Measurements from ENCODE around the gene KDM1A. TPM values are rescaled to one million over a fixed set of nuclear protein-coding genes. Genes with fewer than 3 reads are reported as not detected.

KDM1A gene
- total RNA-seq, 1 donor, result 111 TPM

DNA sequence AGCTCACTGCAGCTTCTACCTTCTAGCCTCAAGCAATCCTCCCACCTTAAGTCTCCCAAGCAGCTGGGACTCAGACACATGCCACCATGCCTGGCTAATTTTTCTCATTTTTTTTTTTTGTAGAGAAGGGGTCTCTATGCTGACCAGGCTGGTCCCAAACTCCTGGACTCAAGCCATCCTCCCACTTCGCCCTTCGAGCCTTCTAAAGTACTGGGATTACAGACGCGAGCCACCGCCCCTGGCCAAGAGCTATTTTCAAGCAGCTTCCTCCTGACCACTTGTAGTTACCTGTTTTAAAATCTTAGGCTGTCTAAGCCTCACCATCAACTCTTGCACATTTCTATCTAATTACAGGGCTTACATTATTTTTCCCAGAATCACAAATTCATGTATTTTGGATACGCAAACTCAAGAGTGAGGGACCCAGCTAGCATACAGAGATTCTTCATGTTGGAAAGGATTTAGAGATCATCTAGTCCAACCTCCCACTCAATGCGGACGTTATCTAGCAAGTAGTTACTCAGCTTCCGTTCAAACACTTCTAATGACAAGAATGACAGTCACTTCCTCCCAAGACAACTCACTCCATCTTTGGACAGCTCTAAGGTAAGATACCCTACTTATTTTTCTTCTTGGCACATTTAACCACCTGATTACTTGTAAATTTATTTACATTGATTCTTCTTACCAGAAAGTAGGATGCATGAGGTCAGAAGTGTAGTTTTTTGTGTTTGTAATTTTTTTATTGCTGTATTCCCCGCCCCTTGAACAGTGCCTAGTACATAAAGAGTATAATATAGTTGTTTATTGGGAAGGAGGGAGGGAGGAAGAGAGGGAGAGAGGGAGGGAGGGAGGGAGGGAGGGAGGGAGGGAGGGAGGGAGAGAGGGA is 84.0 kb downstream of the KDM1A start:
- peak in 2 of 3 donors; percentile 52 to 58 for DNase-seq (ENCODE audit: low read depth in 2 of 3, low spot score in 2 of 3)

DNA sequence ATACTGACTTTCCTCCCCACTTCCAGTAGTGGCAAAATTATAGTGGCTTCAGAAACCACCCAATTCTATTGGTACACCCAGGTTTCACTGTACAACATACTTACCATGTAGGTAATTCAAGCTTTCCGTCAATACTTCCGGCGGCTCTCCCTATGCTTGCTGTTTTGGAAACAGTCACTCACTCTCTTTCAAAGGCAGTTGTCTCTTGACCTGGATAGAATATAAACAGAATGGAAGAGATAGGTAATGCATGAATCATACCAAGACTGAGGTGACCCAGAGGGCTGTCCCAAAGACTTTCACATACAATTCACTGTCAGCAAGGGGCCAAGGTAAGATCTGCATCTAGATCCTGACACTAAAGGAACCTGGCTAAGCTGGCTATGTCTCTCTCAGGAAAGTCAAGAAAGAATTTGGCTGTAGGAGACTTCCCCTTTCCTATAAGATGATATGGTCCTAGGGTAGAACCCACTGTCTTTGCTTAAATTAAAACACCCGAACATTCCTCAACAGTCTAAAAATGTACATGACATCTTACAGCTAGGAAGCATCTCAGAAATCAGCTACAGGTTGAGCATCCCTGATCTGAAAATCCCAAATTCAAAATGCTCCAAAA is 89.8 kb downstream of the KDM1A start:
- DNase-seq (ENCODE audit: low read depth in 2 of 3, low spot score in 2 of 3), result no peak

DNA sequence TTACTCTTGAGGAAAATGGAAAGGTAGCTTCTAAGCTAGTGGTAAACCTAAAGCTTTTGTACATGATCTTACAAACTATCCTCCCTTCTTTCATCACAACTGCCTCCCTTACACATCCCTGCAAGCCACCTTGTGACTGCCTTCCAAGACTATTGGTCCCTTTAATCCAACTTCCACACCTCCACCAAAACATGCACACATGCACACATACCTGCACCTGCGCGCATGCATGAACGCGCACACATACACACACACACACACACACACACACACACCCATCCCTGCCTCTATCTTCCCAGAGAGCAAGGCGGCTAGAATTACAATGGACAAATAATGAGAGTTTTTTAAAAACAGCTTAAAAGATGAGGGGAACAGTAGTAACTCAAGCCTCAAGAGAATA is 91.1 kb downstream of the KDM1A start:
- DNase-seq (ENCODE audit: low read depth in 2 of 3, low spot score in 2 of 3), result no peak

DNA sequence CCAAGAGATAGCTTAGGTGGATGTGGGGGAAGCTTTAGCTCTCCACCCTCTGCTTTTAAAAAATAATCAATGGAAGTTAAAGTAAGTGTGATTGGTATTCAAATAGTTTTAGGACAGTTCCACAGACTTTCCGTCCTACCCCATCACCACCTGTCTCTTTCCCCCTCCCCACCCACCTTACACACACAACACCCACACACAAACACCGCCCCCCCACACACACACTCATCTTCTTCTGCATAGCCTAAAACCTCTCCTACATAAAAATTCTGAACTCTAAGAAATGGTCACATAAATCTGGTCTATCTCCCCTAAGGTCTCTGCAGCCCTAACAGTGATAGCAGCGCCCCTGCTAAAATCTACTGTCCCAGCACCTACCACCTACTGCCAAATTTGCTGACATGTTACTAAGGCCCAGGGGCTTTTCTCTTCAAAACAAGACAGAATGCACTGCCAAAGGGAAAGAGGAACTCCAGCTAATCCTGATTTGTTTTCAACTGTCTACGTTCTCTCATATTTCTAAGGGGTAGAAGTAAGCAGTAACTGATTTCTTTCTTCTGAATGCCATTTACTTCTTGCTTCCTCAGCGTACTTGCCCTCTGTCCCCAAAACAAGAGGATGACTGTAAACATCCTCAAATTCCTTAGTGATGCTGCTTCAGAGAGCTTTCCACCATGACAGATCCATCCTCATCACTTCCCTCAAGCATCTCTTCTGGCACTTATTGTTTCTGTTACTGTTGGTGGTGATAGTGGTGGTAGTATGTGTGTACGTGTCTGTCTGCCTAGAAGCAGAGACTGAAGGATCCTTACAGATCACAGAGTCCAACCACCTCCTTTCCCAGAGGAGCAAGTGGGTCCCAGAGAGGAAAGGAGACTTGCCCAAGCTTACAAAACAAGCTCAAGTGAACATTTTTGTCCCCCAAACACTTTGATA is 92.6 kb downstream of the KDM1A start:
- DNase-seq (ENCODE audit: low read depth in 2 of 3, low spot score in 2 of 3), result no peak

DNA sequence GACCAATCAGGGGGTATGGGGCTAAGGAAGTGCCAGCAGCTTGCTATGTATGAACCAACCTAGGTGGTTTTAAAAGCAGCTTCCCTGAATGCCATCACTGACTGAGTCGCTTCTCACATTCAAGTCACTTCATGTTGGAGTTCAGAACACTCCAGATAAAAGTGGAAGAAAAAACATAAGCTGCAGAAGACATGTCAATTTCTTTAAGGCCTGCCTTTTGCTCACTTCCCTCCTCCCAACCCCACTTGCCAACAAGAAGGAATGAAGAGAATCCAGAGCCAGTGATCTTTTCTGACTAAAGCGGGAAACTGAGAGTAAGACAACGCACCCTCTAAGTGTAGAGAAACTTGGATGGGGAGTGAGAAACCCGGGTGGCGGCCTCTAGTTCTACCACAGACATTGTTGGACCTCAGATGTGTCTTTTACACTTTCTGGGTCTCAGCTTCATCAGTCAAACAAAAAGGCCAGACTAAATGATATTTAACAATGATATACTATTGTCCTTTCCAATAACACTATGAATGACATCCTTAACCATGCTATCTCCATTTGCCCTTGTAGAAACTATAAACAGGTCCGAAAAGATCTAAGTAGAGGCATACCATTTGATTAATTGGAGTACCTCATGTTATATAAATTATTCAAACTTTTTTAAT is 95.3 kb downstream of the KDM1A start:
- no peak for DNase-seq (ENCODE audit: low read depth in 2 of 3, low spot score in 2 of 3)

DNA sequence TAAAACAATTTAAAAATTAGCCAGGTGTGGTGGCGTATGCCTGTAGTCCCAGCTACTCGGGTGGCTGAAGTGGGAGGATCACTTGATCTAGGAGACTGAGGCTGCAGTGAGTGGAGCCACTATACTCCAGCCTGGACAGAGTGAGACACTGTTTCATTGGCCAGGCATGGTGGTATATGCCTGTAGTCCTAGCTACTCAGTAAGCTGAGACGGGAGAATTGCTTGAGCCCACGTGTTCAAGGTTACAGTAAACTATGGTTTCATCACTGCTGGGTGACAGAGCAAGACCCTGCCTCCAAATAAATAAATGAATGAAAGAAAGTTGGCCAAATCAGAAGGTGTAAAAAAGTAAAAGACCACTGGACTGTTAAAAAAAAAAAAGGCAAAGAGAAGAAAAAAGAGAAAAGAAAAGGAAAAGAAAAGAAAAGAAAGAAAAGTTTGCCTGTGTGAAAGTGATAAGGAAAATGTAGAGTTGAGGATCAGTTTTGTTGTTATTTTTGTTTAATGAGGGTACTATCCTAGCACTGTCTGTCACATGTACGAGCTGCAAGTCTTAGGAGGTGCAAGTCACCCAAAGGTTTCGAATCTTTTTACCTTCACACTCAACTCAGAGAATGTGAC is 97.1 kb downstream of the KDM1A start:
- DNase-seq (ENCODE audit: low read depth in 2 of 3, low spot score in 2 of 3), result no peak

DNA sequence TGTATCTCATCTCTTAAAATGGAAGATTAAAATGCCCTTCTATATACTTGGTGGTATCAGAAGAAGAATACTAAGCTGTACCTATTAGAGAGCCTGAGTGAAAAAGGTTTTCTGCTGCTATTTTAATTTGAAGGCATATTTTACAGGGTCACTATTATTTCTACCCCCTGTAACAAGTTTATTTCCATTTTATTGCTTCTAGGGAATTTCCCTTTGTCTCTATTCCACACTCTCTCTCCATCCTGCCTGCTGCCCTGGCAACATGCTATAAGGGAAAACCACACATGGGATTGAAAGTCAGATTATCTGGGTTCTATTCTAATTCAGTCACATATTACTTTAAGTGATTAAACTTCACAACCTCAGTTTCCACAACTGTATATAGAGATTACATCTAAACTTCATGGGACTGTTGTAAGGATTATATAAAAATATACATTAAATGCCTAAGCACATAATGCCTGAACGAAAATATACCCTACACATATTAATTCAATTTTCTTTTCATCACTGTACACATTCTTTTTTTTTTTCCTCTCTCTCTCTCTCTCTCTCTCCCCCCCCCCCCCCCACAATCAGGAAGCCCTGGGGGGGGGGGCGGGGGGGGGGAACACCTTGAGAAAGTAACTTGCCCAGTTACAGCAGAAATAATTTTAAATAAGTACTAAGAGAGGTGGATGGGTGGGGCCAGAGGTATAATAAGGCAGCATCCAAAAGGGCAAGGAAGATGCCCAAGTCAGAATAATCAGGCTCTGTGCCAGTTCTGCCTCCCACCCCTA is 97.8 kb downstream of the KDM1A start:
- no peak for DNase-seq (ENCODE audit: low read depth in 2 of 3, low spot score in 2 of 3)

DNA sequence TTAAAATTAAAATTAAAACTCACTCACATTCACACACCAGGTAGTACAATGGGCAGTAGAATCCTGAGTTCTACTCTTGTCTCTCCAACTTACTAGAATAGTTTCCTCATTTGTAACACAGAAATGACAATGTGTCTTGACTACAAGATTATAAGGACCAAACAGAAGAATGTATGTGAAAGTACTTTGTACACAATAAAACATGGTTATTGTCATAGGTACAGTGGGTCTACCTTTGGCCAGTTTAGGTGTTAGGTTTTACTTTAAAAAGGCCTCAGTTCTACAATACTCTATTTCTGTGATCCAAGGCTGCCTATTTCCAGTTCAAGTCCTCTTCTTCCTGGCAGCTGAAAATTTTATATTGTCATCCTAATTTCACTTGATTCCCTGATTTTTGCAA is 99.1 kb downstream of the KDM1A start:
- no peak for DNase-seq (ENCODE audit: low read depth in 2 of 3, low spot score in 2 of 3)

DNA sequence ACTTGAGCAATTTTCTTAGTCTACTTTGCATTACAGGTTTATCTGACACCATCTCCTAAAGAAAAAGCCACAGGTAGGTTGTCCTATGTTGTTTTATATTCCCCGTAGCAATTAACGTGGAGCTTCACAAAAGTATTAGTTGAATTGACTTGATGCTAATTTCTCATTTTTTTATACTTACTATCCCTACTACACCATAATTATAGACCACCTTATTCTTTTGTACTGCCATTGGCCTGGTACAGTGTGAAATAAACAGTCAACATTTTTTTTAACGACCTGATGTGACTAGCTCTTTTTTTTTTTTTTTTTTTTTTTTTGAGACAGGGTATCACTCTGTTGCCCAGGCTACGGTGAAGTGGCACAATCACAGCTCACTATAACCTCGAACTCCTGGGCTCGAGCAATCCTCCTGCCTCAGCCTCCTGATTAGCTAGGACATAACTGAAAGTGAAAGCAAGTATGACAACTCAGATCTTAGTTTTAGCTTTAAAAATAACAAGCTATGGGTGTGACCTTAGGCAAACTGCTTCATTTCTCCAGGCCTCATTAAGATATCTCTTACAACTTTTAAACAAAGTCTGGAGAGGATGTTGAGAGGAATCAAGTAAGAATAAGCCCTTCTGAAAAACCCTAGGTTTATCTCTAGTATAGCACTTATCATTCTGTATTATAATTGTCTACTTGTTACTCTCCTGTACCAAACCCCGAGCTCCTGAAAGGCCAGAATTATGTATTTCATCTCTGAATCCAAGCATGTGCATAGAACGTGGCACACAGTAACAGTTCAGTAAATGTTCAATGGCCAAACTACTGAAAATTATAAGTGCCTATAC is 99.9 kb downstream of the KDM1A start:
- DNase-seq (ENCODE audit: low read depth in 2 of 3, low spot score in 2 of 3), result peak in 1 of 3 donors; percentile 72

DNA sequence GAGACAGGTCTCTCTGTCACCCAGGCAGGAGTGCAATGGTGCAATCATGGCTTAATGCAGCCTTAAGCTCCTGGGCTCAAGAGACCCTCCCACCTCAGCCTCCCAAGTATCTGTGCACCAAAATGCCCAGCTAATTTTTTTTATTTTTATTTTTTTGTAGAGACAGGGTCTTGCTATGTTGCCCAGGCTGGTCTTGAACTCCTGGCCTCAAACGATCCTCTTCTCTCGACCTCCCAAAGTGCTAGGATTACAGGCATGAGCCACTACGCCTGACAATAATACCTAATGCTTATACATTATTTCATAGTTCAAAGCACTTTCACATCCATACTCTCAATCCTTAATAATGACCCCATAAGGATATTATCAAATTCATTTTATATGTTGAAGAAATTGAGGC is 101.1 kb downstream of the KDM1A start:
- DNase-seq (ENCODE audit: low read depth in 2 of 3, low spot score in 2 of 3), result no peak

DNA sequence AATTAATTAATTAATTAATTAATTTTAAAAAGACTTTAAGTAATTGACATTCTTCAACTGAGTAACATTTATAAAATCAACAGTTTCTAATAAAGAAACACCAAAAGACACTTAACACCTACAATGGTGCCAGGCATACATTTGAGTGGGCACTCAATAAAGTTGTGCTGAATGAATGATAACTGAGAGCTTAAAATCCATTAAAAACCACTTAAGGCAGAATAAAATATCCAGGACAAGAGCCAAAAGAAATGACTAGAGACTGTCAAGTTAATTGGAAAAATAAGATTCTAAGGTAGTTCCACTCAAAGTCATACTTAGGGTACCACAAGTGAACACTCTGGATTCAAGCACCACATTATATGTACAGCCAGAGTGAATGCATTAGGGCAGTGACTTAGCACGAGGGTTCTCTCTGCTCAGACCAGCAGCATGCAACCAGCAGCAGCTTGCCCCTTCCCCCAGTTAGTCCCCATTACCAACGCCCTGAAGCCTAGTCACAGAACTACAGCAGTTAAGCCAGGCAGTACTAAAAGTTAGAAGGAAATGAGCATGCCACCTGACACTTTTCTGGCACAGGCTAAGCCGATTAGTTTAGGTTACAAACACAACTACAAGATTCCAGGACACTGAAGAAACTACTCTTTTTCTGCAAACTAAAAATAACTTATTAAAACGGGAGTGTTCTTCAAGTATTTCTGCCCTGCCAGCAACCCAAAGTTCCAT is 102.9 kb downstream of the KDM1A start:
- DNase-seq (ENCODE audit: low read depth in 2 of 3, low spot score in 2 of 3), result no peak

DNA sequence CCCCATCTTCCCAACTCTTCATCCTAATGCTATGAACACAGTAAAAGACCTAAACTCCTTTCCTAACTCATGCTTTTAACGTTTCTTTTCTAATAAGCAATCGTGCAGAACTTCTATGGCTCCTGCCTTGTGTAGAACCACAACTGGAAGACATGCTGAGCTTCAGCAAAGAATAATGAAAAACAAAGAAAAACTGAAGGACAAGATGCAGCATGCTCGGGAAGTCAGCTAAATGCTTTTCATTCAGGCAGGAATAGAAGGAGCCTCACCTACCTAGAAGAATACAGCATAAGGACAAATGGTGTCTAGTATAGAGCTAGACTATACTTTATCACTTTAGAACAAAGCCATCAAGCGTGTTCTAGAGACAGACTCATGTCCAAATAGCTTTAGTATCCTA is 103.5 kb downstream of the KDM1A start:
- DNase-seq (ENCODE audit: low read depth in 2 of 3, low spot score in 2 of 3), result no peak

DNA sequence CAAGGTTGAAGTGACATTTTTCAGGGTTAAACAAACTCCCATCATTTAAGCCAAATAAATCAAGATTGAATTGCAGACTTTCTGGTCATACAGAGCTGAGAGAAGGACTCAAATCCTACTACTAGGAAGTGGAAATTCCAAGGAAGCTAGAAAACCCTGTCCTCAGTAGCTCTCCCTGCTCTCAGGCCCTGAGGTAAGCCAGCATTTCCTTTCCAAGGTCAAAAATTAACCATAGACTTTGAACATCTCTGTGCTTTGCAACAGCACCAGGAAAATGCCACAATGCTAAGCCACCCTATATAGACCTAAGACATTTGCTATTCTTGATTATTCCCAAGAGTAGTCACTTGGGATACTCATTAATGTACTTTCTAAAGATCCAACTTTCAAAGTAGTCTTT is 104.3 kb downstream of the KDM1A start:
- no peak for DNase-seq (ENCODE audit: low read depth in 2 of 3, low spot score in 2 of 3)

DNA sequence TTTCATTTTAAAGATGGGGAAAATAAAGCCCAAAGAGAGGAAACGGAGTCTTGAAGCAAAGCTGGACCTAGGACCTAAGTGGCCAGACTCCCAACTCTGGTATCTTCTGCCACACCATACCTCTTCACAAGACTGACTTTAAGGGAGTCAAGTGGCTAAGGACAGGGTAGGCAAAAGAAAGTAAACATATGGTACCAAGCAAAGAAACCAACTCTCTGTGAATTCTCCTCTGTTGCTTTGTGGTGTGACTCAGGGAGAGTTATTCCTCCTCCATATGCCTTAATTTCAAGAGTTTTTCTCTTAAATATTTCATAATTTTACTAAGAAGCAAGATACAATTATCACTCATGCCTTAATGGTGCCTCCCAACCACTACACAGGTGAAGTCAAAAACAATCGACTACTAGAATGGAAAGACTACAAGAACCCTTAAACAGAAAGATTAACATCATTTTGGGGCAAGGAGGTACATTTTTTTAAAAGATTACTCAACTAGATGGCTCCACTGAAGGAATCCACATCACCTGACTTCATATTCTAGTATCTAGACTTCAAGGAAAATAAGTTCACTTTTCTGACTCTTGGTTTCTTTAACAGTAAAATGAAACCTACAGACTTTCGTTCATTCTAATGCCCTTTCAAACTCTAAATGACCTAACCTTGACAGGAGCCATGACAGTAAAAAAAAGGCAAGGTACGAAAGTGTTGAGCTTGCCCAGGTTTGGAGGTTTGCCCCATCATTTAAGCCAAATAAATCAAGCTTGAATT is 105.2 kb downstream of the KDM1A start:
- no peak for DNase-seq (ENCODE audit: low read depth in 2 of 3, low spot score in 2 of 3)

DNA sequence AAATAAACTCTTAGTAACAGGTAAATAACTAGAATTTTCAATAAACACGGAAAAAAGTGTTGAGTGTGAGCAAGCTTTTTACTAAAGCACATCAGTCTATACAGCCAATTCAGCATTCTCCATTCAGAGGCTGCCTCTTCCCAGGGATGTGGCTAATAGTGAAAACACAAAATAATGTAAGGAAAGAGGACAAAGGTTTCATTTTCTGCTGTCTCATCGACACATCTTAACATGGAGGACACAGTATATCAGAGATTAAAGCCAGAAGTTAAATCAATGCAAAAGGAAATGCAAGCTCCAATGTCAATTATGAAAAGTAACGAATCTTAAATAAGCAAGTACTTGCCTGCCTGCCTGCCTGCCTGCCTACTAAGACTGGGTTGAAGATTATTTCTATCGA is 106.2 kb downstream of the KDM1A start:
- no peak for DNase-seq (ENCODE audit: low read depth in 2 of 3, low spot score in 2 of 3)

DNA sequence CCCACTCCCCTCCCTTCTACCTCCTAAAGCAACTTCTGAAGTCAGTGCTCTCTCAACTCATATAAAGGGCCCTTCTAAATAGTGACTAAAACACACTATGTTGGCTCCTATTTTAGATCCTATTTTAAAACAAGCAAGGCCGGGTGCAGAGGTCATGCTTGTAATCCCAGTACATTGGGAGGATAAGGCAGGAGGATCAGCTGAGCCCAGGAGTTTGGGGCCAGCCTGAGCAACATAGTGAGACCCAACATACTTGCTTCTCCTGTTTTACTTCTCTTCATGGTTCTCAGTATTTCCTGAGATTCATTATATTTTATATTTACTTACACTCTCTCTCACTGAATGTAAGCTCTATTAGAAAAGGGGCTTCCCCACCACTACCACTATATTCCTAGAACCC is 106.9 kb downstream of the KDM1A start:
- no peak for DNase-seq (ENCODE audit: low read depth in 2 of 3, low spot score in 2 of 3)

DNA sequence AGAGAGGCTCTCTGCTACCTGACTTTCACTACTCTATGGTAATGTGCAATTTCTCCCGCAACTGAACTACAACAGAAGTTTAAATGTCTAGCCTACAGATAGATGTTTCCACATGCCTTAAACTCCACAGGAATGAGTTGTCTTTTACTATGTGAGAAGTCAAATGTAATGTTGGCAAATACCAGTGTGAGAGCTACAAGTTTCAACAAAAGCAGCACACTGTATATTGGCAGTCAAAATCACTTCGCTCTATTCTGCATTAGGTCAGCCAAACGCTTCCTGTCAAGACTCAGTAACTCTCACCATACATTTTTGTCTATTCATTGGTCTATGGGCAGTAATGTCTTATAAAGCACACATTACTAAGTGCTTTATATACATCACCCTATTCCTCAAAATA is 107.5 kb downstream of the KDM1A start:
- DNase-seq (ENCODE audit: low read depth in 2 of 3, low spot score in 2 of 3), result no peak

Measured in hematopoietic multipotent progenitor cell (in vitro differentiated cells).